ENCODE measurements around the gene TNPO3.

TNPO3 gene

GRCh38 chr7:129037585-129037984 is 17.3 kb downstream of the TNPO3 start:
- no peak overlapping the region for H3K4me3 ChIP-seq (replicated peaks; ENCODE audit: low read depth, low read length)
- no peak for TF ChIP-seq CTCF (IDR thresholded peaks at IDR 0.05; ENCODE audit: low read length, missing control alignments)
- DNase-seq (ENCODE audit: low read depth): no peak

GRCh38 chr7:129032017-129032416 is 22.9 kb downstream of the TNPO3 start:
- no peak overlapping the region for H3K4me3 ChIP-seq (replicated peaks; ENCODE audit: low read depth, low read length)
- no peak for DNase-seq (ENCODE audit: low read depth)
- no peak for TF ChIP-seq CTCF (IDR thresholded peaks at IDR 0.05; ENCODE audit: low read length, missing control alignments)

- TF ChIP-seq CTCF (IDR thresholded peaks at IDR 0.05; ENCODE audit: low read length, missing control alignments): no peak
- peak; percentile 6 for DNase-seq (ENCODE audit: low read depth)
Measured at GRCh38 chr7:129030440-129030839, 24.5 kb downstream of the TNPO3 start.

GRCh38 chr7:129024125-129024524 is 30.8 kb downstream of the TNPO3 start:
- TF ChIP-seq CTCF (IDR thresholded peaks at IDR 0.05; ENCODE audit: low read length, missing control alignments): no peak
- DNase-seq (ENCODE audit: low read depth): no peak
- no peak overlapping the region for H3K4me3 ChIP-seq (replicated peaks; ENCODE audit: low read depth, low read length)

More at GRCh38 chr7:129030440-129030839, 24.5 kb downstream of the TNPO3 start:
- no peak overlapping the region for H3K4me3 ChIP-seq (replicated peaks; ENCODE audit: low read depth, low read length)

- H3K4me3 ChIP-seq (replicated peaks; ENCODE audit: low read depth, low read length): no peak overlapping the region
- no peak for DNase-seq (ENCODE audit: low read depth)
- TF ChIP-seq CTCF (IDR thresholded peaks at IDR 0.05; ENCODE audit: low read length, missing control alignments): no peak
Measured at GRCh38 chr7:129021656-129022055, 33.3 kb downstream of the TNPO3 start.

GRCh38 chr7:129017933-129018538 is 36.9 kb downstream of the TNPO3 start:
- no peak for TF ChIP-seq CTCF (IDR thresholded peaks at IDR 0.05; ENCODE audit: low read length, missing control alignments)
- no peak for DNase-seq (ENCODE audit: low read depth)
- H3K4me3 ChIP-seq (replicated peaks; ENCODE audit: low read depth, low read length): no peak overlapping the region

- H3K4me3 ChIP-seq (replicated peaks; ENCODE audit: low read depth, low read length): no peak overlapping the region
- TF ChIP-seq CTCF (IDR thresholded peaks at IDR 0.05; ENCODE audit: low read length, missing control alignments): no peak
- DNase-seq (ENCODE audit: low read depth): no peak
Measured at GRCh38 chr7:129017264-129017663, 37.6 kb downstream of the TNPO3 start.
